IPS DF 6.9 (cell line): ENCODE results near the gene NLRP3.
"Not testable (repeated sequence)": the region's sequence is repeated elsewhere in the genome, so short reads cannot be mapped to it uniquely, and the experiment has no call there.

Experiments
- DNase-seq: peaks from one replicate; pipeline ENCODE4 v3.0.0-alpha.2; 2013; ENCODE audit warnings: low read depth, low spot score
- H3K27ac ChIP-seq: one replicate; pipeline ENCODE4 v1.5.1; 2013; ENCODE audit warnings: low read length, control low read depth
- H3K27me3 ChIP-seq: 2 replicates; pipeline ENCODE4 v1.6.1; 2013; ENCODE audit warnings: mild to moderate bottlenecking, low read length; ENCODE audit not compliant: control insufficient read depth, insufficient read depth
- H3K36me3 ChIP-seq: 2 replicates; pipeline ENCODE4 v1.6.1; 2013; ENCODE audit warnings: low read length; ENCODE audit not compliant: control insufficient read depth, insufficient read depth
- H3K4me1 ChIP-seq: 2 replicates; pipeline ENCODE4 v1.6.1; 2013; ENCODE audit warnings: low read length; ENCODE audit not compliant: control insufficient read depth, insufficient read depth
- H3K4me3 ChIP-seq: 2 replicates; pipeline ENCODE4 v1.5.1; 2013; ENCODE audit warnings: mild to moderate bottlenecking, low read length
- H3K9me3 ChIP-seq: 2 replicates; pipeline ENCODE4 v1.6.1; 2013; ENCODE audit warnings: low read length, inconsistent platforms; ENCODE audit not compliant: control insufficient read depth, insufficient read depth
- WGBS: extraction: QIAGEN DNeasy Blood & Tissue Kit; methylation state at CpG from one replicate; pipeline ENCODE4 v1.1.7; 2013; ENCODE audit warnings: mixed read lengths, missing lambda C conversion rate; ENCODE audit not compliant: insufficient read length, insufficient coverage; 5-methylcytosine and 5-hydroxymethylcytosine counted together

NLRP3 gene

DNA sequence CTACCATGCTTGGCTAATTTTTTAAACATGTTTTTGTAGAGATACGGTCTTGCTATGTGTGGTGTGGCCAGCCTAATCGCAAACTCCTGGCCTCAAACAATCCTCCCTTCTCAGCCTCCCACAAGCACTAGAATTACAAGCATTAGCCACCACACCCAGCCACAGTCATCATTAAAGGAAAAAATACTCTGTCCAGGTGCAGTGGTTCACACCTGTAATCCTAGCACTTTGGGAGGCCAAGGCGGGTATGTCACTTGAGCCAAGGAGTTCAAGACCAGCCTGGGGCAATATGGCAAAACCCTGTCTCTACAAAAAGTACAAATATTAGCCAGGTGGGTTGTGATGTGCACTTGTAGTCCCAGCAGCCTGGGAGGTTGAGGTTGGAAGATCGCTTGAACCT is 25.0 kb upstream of the NLRP3 start:
- no peak for DNase-seq
- 0 out of 2 replicates have a peak, but pooled peaks cover 1% of the 10 kb centered on the region for H3K4me1 ChIP-seq
- H3K4me3 ChIP-seq: no peak overlapping the region
- no peaks in the 10 kb centered on the region for H3K9me3 ChIP-seq
- no CpG with 5 or more reads among the region's 4 CpGs for WGBS
- H3K27ac ChIP-seq: no peak overlapping the region
- H3K36me3 ChIP-seq: no peaks in the 10 kb centered on the region
- no peaks in the 10 kb centered on the region for H3K27me3 ChIP-seq

- H3K4me1 ChIP-seq: 0 out of 2 replicates have a peak, but pooled peaks cover under 1% of the 10 kb centered on the region
- WGBS: no CpG with 5 or more reads among the region's 1 CpG
- no peak overlapping the region for H3K27ac ChIP-seq
- no peak overlapping the region for H3K4me3 ChIP-seq
- no peaks in the 10 kb centered on the region for H3K36me3 ChIP-seq
- DNase-seq: no peak
- H3K27me3 ChIP-seq: no peaks in the 10 kb centered on the region
- H3K9me3 ChIP-seq: no peaks in the 10 kb centered on the region
These were observed 23.9 kb upstream of the NLRP3 start for GRCh38 chr1:247392088-247392487.

DNA sequence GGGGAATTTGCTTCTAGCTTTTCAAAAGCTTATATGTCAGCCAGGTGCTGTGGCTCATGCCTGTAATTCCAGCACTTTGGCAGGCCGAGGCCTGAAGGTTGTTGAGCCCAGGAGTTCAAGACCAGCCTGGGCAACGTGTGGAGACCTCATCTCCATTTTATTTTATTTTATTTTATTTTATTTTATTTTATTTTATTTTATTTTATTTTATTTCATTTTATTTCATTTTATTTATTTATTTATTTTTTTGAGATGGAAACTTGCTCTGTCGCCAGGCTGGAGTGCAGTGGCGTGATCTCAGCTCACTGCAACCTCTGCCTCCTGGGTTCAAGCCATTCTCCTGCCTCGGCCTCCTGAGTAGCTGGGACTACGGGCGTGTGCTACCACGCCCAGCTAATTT is 20.9 kb upstream of the NLRP3 start:
- not testable (repeated sequence) for H3K4me1 ChIP-seq, H3K4me3 ChIP-seq, H3K27me3 ChIP-seq, H3K36me3 ChIP-seq, DNase-seq, H3K9me3 ChIP-seq, H3K27ac ChIP-seq
- WGBS: no CpG with 5 or more reads among the region's 8 CpGs

DNA sequence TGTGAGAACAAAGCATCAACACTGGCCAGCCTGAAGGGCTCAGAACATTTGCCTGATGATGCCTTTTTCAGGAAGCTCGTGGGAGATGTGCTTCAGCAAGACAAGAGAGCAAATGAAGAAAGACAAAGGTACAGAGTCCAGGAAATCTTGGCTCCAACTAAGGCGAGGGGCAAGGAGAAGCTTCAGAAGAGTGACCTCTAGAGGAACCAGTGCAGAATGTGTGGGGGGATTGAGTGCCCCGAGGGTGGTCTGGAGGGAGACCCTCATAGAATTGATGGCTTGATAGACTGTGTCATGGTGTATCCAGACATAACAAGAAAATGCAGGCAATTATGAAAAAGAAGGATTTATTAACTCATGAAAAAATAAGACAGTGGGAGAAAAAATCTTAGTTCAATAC is 15.3 kb upstream of the NLRP3 start:
- H3K4me1 ChIP-seq: no peaks in the 10 kb centered on the region
- no peak overlapping the region for H3K27ac ChIP-seq
- no peaks in the 10 kb centered on the region for H3K9me3 ChIP-seq
- no peak for DNase-seq
- H3K4me3 ChIP-seq: no peak overlapping the region
- no CpG with 5 or more reads among the region's 3 CpGs for WGBS
- H3K36me3 ChIP-seq: no peaks in the 10 kb centered on the region
- no peaks in the 10 kb centered on the region for H3K27me3 ChIP-seq

- Histone ChIP-seq H3K9me3 (no peaks in the 10 kb centered on the region), H3K4me3 (no peak overlapping the region), H3K36me3 (no peaks in the 10 kb centered on the region), H3K27ac (no peak overlapping the region), H3K4me1 (no peaks in the 10 kb centered on the region), H3K27me3 (no peaks in the 10 kb centered on the region)
- DNase-seq: no peak
- no CpG with 5 or more reads among the region's 10 CpGs for WGBS
These were observed 14.5 kb upstream of the NLRP3 start for GRCh38 chr1:247401310-247402119.

GRCh38 chr1:247402120-247402675 is 13.8 kb upstream of the NLRP3 start:
- no CpG with 5 or more reads among the region's 7 CpGs for WGBS
- Histone ChIP-seq H3K9me3 (no peaks in the 10 kb centered on the region), H3K36me3 (no peaks in the 10 kb centered on the region), H3K4me1 (no peaks in the 10 kb centered on the region), H3K27ac (no peak overlapping the region), H3K27me3 (no peaks in the 10 kb centered on the region), H3K4me3 (no peak overlapping the region)
- DNase-seq: no peak

DNA sequence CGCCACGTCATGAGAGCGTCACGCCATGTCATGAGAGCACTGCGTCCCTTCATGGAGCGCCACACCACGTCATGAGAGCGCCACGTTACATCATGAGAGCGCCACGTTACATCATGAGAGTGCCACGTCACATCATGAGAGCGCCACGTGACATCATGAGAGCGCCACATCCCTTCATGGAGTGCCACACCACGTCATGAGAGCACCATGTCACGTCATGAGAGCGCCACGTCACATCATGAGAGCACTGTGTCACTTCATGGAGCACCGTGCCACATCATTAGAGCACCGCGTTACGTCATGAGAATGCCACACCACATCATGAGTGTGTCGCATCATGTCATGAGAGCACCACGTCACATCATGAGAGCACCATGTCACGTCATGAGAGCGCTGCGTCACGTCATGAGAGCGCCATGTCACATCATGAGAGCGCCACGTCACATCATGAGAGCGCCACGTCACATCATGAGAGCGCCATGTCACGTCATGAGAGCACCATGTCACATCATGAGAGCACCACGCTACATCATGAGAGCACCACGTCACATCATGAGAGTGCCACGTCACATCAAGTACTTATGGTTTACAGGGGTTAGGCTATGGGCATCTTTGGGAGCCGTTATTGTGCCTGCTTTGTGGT is 9.8 kb upstream of the NLRP3 start:
- H3K27ac ChIP-seq: no peak overlapping the region

GRCh38 chr1:247407180-247407616 is 8.8 kb upstream of the NLRP3 start:
- no peak for DNase-seq
- Histone ChIP-seq H3K36me3 (no peaks in the 10 kb centered on the region), H3K27me3 (no peaks in the 10 kb centered on the region), H3K4me1 (no peaks in the 10 kb centered on the region), H3K9me3 (no peaks in the 10 kb centered on the region), H3K27ac (no peak overlapping the region), H3K4me3 (no peak overlapping the region)
- WGBS: no CpG with 5 or more reads among the region's 10 CpGs

More for the DNA sequence above, 9.8 kb upstream of the NLRP3 start:
- Histone ChIP-seq H3K4me1 (no peaks in the 10 kb centered on the region), H3K9me3 (no peaks in the 10 kb centered on the region), H3K36me3 (no peaks in the 10 kb centered on the region), H3K27me3 (no peaks in the 10 kb centered on the region), H3K4me3 (no peak overlapping the region)
- no peak for DNase-seq
- no CpG with 5 or more reads among the region's 40 CpGs for WGBS

DNA sequence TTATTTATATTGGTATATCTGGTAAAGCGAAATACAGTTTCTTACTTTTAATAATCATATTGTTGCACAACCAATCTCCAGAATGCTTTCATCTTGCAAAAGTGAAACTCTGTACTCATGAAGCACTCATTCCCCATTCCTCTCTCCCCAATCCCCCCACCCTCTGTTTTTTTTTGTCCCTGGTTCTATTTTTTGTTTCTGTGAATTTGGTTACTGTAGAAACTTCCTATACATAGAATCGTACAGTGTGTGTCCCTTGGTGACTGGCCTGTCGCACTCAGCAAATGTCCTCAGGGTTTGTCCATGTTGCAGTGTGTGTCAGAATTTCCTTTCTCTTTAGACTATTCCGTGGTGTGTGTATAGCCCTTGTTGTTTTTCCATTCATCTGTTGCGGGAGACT is 7.9 kb upstream of the NLRP3 start:
- no peaks in the 10 kb centered on the region for H3K9me3 ChIP-seq
- H3K36me3 ChIP-seq: no peaks in the 10 kb centered on the region
- no peak for DNase-seq
- no peaks in the 10 kb centered on the region for H3K4me1 ChIP-seq
- no peak overlapping the region for H3K27ac ChIP-seq
- H3K4me3 ChIP-seq: no peak overlapping the region
- no peaks in the 10 kb centered on the region for H3K27me3 ChIP-seq
- no CpG with 5 or more reads among the region's 5 CpGs for WGBS

GRCh38 chr1:247409869-247410544 is 6.0 kb upstream of the NLRP3 start:
- Histone ChIP-seq H3K4me3 (no peak overlapping the region), H3K27me3 (no peaks in the 10 kb centered on the region), H3K4me1 (no peaks in the 10 kb centered on the region), H3K36me3 (no peaks in the 10 kb centered on the region), H3K27ac (no peak overlapping the region), H3K9me3 (no peaks in the 10 kb centered on the region)
- no peak for DNase-seq
- WGBS: no CpG with 5 or more reads among the region's 11 CpGs
